HFFc6 (cell line): ENCODE results near the gene ALX4. TPM values are rescaled to one million over a fixed set of nuclear protein-coding genes. Genes with fewer than 3 reads are reported as not detected.

Experiments
- DNase-seq: peaks from one replicate; pipeline ENCODE4 v3.0.0-alpha.2; 2018
- H3K27ac Mint-ChIP-seq: 2 replicates; pipeline ENCODE4 v1.8.0; 2020; ENCODE audit warnings: mild to moderate bottlenecking, mixed read lengths
- H3K27me3 Mint-ChIP-seq: 2 replicates; pipeline ENCODE4 v1.8.0; 2021; ENCODE audit warnings: mild to moderate bottlenecking, moderate library complexity, mixed read lengths; ENCODE audit not compliant: insufficient read depth
- H3K36me3 Mint-ChIP-seq: 2 replicates; pipeline ENCODE4 v1.8.0; 2021; ENCODE audit warnings: low read depth, mixed read lengths
- H3K4me1 Mint-ChIP-seq: 2 replicates; pipeline ENCODE4 v1.8.0; 2020; ENCODE audit warnings: low read depth, mixed read lengths
- H3K4me3 Mint-ChIP-seq: 2 replicates; pipeline ENCODE4 v1.8.0; 2020; ENCODE audit warnings: mild to moderate bottlenecking, moderate library complexity, mixed read lengths
- H3K9me3 Mint-ChIP-seq: 2 replicates; pipeline ENCODE4 v1.8.0; 2020; ENCODE audit warnings: mild to moderate bottlenecking, mixed read lengths
- total RNA-seq, 6 experiments: library from RNA; stranded (reverse); fragmentation: NEBNext Ultra II Directional; extraction: Animal tissue kit (Norgen Biotek cat#: 25700); gene quantifications; 2 replicates in 1 of 6; 3 replicates in 5 of 6; pipeline ENCODE4 v1.2.3, GENCODE V29; 2021
- TF ChIP-seq, protein P1 (sequence below): fragments of 200-600 bp; sonication (generic); IDR thresholded peaks from 2 replicates; pipeline ENCODE4 v1.5.0; 2021; ENCODE audit warnings: antibody characterized with exemption, mild to moderate bottlenecking

The ALX4 gene
- total RNA-seq, 6 experiments from 2014 or later, result 0.02 to 0.13 (median 0.06) TPM

- Mint-ChIP-seq H3K4me1 (peaks cover under 1% of the 10 kb centered on the region; the same call in 1 of the 2 replicates), H3K4me3 (no peak overlapping the region), H3K27me3 (peaks cover 23% of the 10 kb centered on the region), H3K27ac (no peak overlapping the region), H3K36me3 (no peaks in the 10 kb centered on the region), H3K9me3 (no peaks in the 10 kb centered on the region)
- TF ChIP-seq, protein P1, sequence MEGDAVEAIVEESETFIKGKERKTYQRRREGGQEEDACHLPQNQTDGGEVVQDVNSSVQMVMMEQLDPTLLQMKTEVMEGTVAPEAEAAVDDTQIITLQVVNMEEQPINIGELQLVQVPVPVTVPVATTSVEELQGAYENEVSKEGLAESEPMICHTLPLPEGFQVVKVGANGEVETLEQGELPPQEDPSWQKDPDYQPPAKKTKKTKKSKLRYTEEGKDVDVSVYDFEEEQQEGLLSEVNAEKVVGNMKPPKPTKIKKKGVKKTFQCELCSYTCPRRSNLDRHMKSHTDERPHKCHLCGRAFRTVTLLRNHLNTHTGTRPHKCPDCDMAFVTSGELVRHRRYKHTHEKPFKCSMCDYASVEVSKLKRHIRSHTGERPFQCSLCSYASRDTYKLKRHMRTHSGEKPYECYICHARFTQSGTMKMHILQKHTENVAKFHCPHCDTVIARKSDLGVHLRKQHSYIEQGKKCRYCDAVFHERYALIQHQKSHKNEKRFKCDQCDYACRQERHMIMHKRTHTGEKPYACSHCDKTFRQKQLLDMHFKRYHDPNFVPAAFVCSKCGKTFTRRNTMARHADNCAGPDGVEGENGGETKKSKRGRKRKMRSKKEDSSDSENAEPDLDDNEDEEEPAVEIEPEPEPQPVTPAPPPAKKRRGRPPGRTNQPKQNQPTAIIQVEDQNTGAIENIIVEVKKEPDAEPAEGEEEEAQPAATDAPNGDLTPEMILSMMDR, result no peak
- no peak for DNase-seq
These were observed 29.7 kb downstream of the ALX4 start for GRCh38 chr11:44280257-44280656.

- H3K27me3 Mint-ChIP-seq, result peaks cover 24% of the 10 kb centered on the region
- no peaks in the 10 kb centered on the region for H3K9me3 Mint-ChIP-seq
- H3K4me1 Mint-ChIP-seq, result no peaks in the 10 kb centered on the region
- TF ChIP-seq, protein P1, result no peak
- H3K4me3 Mint-ChIP-seq, result no peak overlapping the region
- no peak overlapping the region for H3K27ac Mint-ChIP-seq
- no peak for DNase-seq
- no peaks in the 10 kb centered on the region for H3K36me3 Mint-ChIP-seq
These were observed 30.5 kb downstream of the ALX4 start for GRCh38 chr11:44279483-44279882.

- Mint-ChIP-seq H3K4me1 (no peaks in the 10 kb centered on the region), H3K4me3 (no peak overlapping the region), H3K36me3 (no peaks in the 10 kb centered on the region; the same call in 1 of the 2 replicates), H3K27me3 (peaks cover 28% of the 10 kb centered on the region), H3K27ac (no peak overlapping the region), H3K9me3 (no peaks in the 10 kb centered on the region)
- TF ChIP-seq, protein P1, result no peak
- no peak for DNase-seq
These were observed 32.5 kb downstream of the ALX4 start for GRCh38 chr11:44277196-44278090.

GRCh38 chr11:44275961-44276550, 33.9 kb downstream of the ALX4 start:
- peaks cover 29% of the 10 kb centered on the region for H3K27me3 Mint-ChIP-seq

GRCh38 chr11:44275241-44275640, 34.7 kb downstream of the ALX4 start:
- TF ChIP-seq, protein P1, result no peak
- Mint-ChIP-seq H3K4me1 (peaks cover 3% of the 10 kb centered on the region), H3K4me3 (no peak overlapping the region), H3K27ac (no peak overlapping the region), H3K36me3 (no peaks in the 10 kb centered on the region; the same call in 1 of the 2 replicates), H3K27me3 (peaks cover 25% of the 10 kb centered on the region), H3K9me3 (no peaks in the 10 kb centered on the region)
- no peak for DNase-seq

More at GRCh38 chr11:44275961-44276550, 33.9 kb downstream of the ALX4 start:
- TF ChIP-seq, protein P1, result no peak
- H3K4me3 Mint-ChIP-seq, result no peak overlapping the region
- H3K9me3 Mint-ChIP-seq, result no peaks in the 10 kb centered on the region
- H3K27ac Mint-ChIP-seq, result no peak overlapping the region
- DNase-seq, result no peak
- H3K36me3 Mint-ChIP-seq, result no peaks in the 10 kb centered on the region; the same call in 1 of the 2 replicates
- no peaks in the 10 kb centered on the region for H3K4me1 Mint-ChIP-seq
